HepG2 (cell line): ENCODE measurements around the gene SH2D3A. TPM values are rescaled to one million over a fixed set of nuclear protein-coding genes. Genes with fewer than 3 reads are reported as not detected.

Experiments
- ATF4 ChIP-seq, 2 experiments: fragments of 450-650 bp in 1 of 2; sonication (generic) in 1 of 2; formaldehyde crosslinking; IDR thresholded peaks; 2 replicates each; pipeline versions ENCODE4 v1.5.0 to v1.8.0; 2020 to 2022; ENCODE audit warnings: mild to moderate bottlenecking in 1 of 2, missing genetic modification reagents in 1 of 2
- BHLHE40 ChIP-seq: IDR thresholded peaks from 2 replicates; pipeline ENCODE4 v1.6.1; 2011; ENCODE audit warnings: low read length, improper control_type of control experiment
- E2F5 ChIP-seq: sonication (generic); formaldehyde crosslinking; conservative IDR thresholded peaks from 2 replicates; pipeline ENCODE4 v1.4.0; 2020; ENCODE audit warnings: missing genetic modification reagents
- HMG20B ChIP-seq: conservative IDR thresholded peaks from 2 replicates; pipeline ENCODE4 v1.6.1; 2016; ENCODE audit warnings: missing genetic modification reagents, missing compliant biosample characterization
- HMGA1 ChIP-seq: sonication (generic); formaldehyde crosslinking; conservative IDR thresholded peaks from 2 replicates; pipeline ENCODE4 v1.4.0; 2020; ENCODE audit warnings: missing genetic modification reagents
- HNF4A ChIP-seq: sonication (generic); formaldehyde crosslinking; IDR thresholded peaks from 2 replicates; pipeline ENCODE4 v1.4.0; 2020; ENCODE audit warnings: missing genetic modification reagents
- HOXA3 ChIP-seq: sonication (generic); formaldehyde crosslinking; IDR thresholded peaks from 2 replicates; pipeline ENCODE4 v1.5.0; 2020; ENCODE audit warnings: missing genetic modification reagents
- IRF1 ChIP-seq: sonication (generic); formaldehyde crosslinking; IDR thresholded peaks from 2 replicates; pipeline ENCODE4 v1.4.0; 2020; ENCODE audit warnings: low read depth, mild to moderate bottlenecking, missing genetic modification reagents
- IRF2 ChIP-seq: IDR thresholded peaks from 2 replicates; pipeline ENCODE4 v1.6.1; 2018; ENCODE audit warnings: missing genetic modification reagents, missing compliant biosample characterization
- NCOA2 ChIP-seq: sonication (generic); formaldehyde crosslinking; IDR thresholded peaks from 2 replicates; pipeline ENCODE4 v1.8.0; 2022; ENCODE audit warnings: inconsistent platforms
- NFE2L1 ChIP-seq: sonication (generic); formaldehyde crosslinking; IDR thresholded peaks from 2 replicates; pipeline ENCODE4 v1.4.0; 2020; ENCODE audit warnings: missing genetic modification reagents, mild to moderate bottlenecking, borderline replicate concordance
- NFYB ChIP-seq: sonication (generic); formaldehyde crosslinking; IDR thresholded peaks from 2 replicates; pipeline ENCODE4 v1.4.0; 2020; ENCODE audit warnings: missing genetic modification reagents
- PHF5A ChIP-seq: IDR thresholded peaks from one replicate; pipeline ENCODE4 v1.6.1; 2018; ENCODE audit warnings: low read depth, missing genetic modification reagents; ENCODE audit not compliant: unreplicated experiment
- SMAD9 ChIP-seq: sonication (generic); formaldehyde crosslinking; IDR thresholded peaks from 2 replicates; pipeline ENCODE4 v1.5.1; 2020; ENCODE audit warnings: mild to moderate bottlenecking, missing genetic modification reagents
- SNAPC5 ChIP-seq: sonication (generic); formaldehyde crosslinking; IDR thresholded peaks from 2 replicates; pipeline ENCODE4 v1.8.1; 2023; ENCODE audit warnings: mild to moderate bottlenecking, missing genetic modification reagents, borderline replicate concordance
- SOX13 ChIP-seq, 3 experiments: fragments of 450-650 bp in 1 of 3; sonication (generic) in 1 of 3; formaldehyde crosslinking in 1 of 3; IDR thresholded peaks in 2 of 3; conservative IDR thresholded peaks in 1 of 3; 2 replicates each; pipeline versions ENCODE4 v1.5.0 to v1.6.1; 2016 to 2020; ENCODE audit warnings: antibody characterized with exemption in 1 of 3, mild to moderate bottlenecking in 1 of 3, missing compliant biosample characterization in 1 of 3, missing genetic modification reagents in 1 of 3, moderate library complexity in 1 of 3
- U2AF1 ChIP-seq: fragments of 200-400 bp; formaldehyde crosslinking; optimal IDR thresholded peaks from 2 replicates; pipeline ENCODE3; 2017; ENCODE audit warnings: mild to moderate bottlenecking, low read depth, low read length
- ZBTB20 ChIP-seq: sonication (generic); formaldehyde crosslinking; IDR thresholded peaks from 2 replicates; pipeline ENCODE4 v1.8.1; 2023; ENCODE audit warnings: missing genetic modification reagents, low read depth, mild to moderate bottlenecking, borderline replicate concordance
- ZBTB3 ChIP-seq: sonication (generic); formaldehyde crosslinking; IDR thresholded peaks from 2 replicates; pipeline ENCODE4 v1.4.0; 2020; ENCODE audit warnings: low read depth, mild to moderate bottlenecking, moderate library complexity, missing genetic modification reagents, borderline replicate concordance
- ZMAT3 ChIP-seq: sonication (generic); formaldehyde crosslinking; conservative IDR thresholded peaks from 2 replicates; pipeline ENCODE4 v1.7.0; 2021; ENCODE audit warnings: missing genetic modification reagents
- ZNF205 ChIP-seq: IDR thresholded peaks from 2 replicates; pipeline ENCODE4 v1.6.1; 2018; ENCODE audit warnings: missing biosample characterization, missing genetic modification reagents
- ZNF225 ChIP-seq: sonication (generic); formaldehyde crosslinking; IDR thresholded peaks from 2 replicates; pipeline ENCODE4 v1.4.0; 2020; ENCODE audit warnings: mild to moderate bottlenecking, missing genetic modification reagents
- ZNF331 ChIP-seq: sonication (generic); formaldehyde crosslinking; IDR thresholded peaks from 2 replicates; pipeline ENCODE4 v1.4.0; 2020; ENCODE audit warnings: missing genetic modification reagents
- ZNF530 ChIP-seq: sonication (generic); formaldehyde crosslinking; IDR thresholded peaks from 2 replicates; pipeline ENCODE4 v1.5.0; 2020; ENCODE audit warnings: low read depth, mild to moderate bottlenecking, missing genetic modification reagents
- ZNF619 ChIP-seq: sonication (generic); formaldehyde crosslinking; IDR thresholded peaks from 2 replicates; pipeline ENCODE4 v1.4.0; 2020; ENCODE audit warnings: mild to moderate bottlenecking, missing genetic modification reagents
- ZNF678 ChIP-seq: sonication (generic); formaldehyde crosslinking; IDR thresholded peaks from 2 replicates; pipeline ENCODE4 v1.4.0; 2020; ENCODE audit warnings: mild to moderate bottlenecking, missing genetic modification reagents
- ZNF775 ChIP-seq: sonication (generic); formaldehyde crosslinking; IDR thresholded peaks from 2 replicates; pipeline ENCODE4 v1.4.0; 2020; ENCODE audit warnings: missing genetic modification reagents, mild to moderate bottlenecking, moderate library complexity, borderline replicate concordance
- ZNF883 ChIP-seq: sonication (generic); formaldehyde crosslinking; IDR thresholded peaks from 2 replicates; pipeline ENCODE4 v1.5.1; 2020; ENCODE audit warnings: mild to moderate bottlenecking, missing genetic modification reagents; ENCODE audit errors: not compliant biosample characterization
- polyA plus RNA-seq, 8 experiments: library from polyadenylated mRNA; depleted of rRNA in 3 of 8; stranded (reverse) in 7 of 8; unstranded in 1 of 8; fragments of >200 nt; fragmentation: Illumina TruSeq in 4 of 8; extraction: Trizol in 4 of 8; gene quantifications; 2 replicates each; pipeline versions ENCODE4 v1.2.1 to v1.2.3, GENCODE V29; 2011 to 2016; ENCODE audit warnings: low read depth in 4 of 8, missing spikeins in 1 of 8, mixed read lengths in 1 of 8; ENCODE audit not compliant: insufficient read depth in 1 of 8
- total RNA-seq, 5 experiments: library from RNA; depleted of rRNA; stranded (reverse); fragments of >200 nt; fragmentation: Illumina TruSeq; extraction: Trizol; gene quantifications; 2 replicates each; pipeline ENCODE4 v1.2.3, GENCODE V29; 2016; ENCODE audit warnings: low read depth in 1 of 5

The SH2D3A gene
- total and polyA plus RNA-seq, 2 of the 13 experiments (the other 11 are each of a cell fraction or from before 2014, with no cell fraction given), result 1.0 to 2.2 TPM

GRCh38 chr19:6752256-6753177, 14.7 kb downstream of the SH2D3A start (continued):
- TF ChIP-seq ATF4 (CRISPR knock-in tag; IDR thresholded peaks at IDR 0.05) (no peak), HNF4A (CRISPR knock-in tag) (peak; percentile 78), ZNF331 (CRISPR knock-in tag) (no peak; the same call in 1 of the 2 replicates), ZMAT3 (CRISPR knock-in tag) (no peak), ZNF775 (CRISPR knock-in tag) (no peak), PHF5A (CRISPR knock-in tag) (no peak), IRF2 (no peak), ZNF678 (no peak), BHLHE40 (no peak; the same call in 1 of the 2 replicates), IRF1 (no peak), NFYB (CRISPR knock-in tag) (no peak), ZBTB3 (CRISPR knock-in tag) (no peak), NFE2L1 (CRISPR knock-in tag) (no peak; the same call in 1 of the 2 replicates), ZNF619 (CRISPR knock-in tag) (peak; percentile 41; the same call in 1 of the 2 replicates), ZBTB20 (CRISPR knock-in tag) (no peak; the same call in 1 of the 2 replicates), ZNF205 (CRISPR knock-in tag) (no peak), HMG20B (CRISPR knock-in tag) (peak; percentile 75), SMAD9 (no peak), SNAPC5 (no peak), E2F5 (CRISPR knock-in tag) (no peak), ZNF530 (no peak), ZNF883 (CRISPR knock-in tag) (no peak), HOXA3 (no peak; the same call in 1 of the 2 replicates), U2AF1 (peak; percentile 56), NCOA2 (no peak), HMGA1 (CRISPR knock-in tag) (no peak), SOX13 (IDR thresholded peaks at IDR 0.05) (no peak), SOX13 (CRISPR knock-in tag; conservative IDR thresholded peaks at IDR 0.05 in 1 of 2, IDR thresholded peaks at IDR 0.05 in 1 of 2) (no peak), ZNF225 (CRISPR knock-in tag) (peak; percentile 79; the same call in 1 of the 2 replicates)
